ENCODE results near the gene MRPL30. TPM values are rescaled to one million over a fixed set of nuclear protein-coding genes. Genes with fewer than 3 reads are reported as not detected.

The MRPL30 gene
- polyA plus RNA-seq, 1 of the 3 experiments (the other 2 are of a cell fraction): 14.9 TPM

DNA sequence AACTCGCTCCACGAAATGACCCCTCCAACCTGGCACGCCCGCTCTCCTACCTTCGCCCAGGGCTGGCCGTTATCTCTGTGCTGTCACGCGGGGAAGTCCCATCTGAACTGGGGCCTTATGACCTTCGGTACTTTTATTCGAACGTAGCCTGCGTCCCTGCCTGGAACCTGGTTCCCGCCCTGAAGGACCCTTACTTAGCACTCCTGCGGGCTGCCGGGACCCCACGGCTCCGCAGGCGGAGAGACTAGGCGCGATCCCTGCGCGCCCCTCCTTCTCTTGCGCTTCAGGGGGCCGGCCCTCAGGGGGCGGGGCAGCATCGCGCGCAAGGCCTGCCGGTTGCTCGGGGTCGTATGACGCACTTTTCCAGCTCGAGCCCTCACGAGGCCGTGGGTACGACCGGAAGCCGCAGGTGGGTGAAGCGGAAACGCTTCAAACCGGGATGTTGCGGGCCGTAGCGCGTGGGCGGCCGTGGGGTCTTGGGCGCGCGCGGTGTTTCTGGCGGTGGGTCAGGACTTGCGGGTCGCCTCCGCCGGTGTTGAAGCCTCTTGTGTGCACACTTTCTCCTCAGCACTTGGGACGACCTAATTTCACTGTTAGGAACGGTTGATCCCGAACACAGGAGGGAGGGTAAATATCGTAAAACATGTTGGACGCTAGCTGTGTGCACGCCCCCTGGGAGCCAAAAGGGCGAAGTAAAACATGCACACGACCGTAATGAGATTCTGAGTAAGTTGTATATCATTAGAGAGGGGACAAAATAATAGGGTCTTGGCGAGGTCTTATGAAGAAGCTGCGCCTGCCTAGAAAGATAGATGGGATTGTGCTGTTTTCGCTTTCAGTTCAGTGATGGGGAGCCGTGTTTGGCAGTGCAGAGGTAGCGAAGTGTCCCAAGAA is 26.1 kb upstream of the MRPL30 start, which contains the start of the genes LIPT1 and TSGA10 (continued):
- TF ChIP-seq POLR2AphosphoS5 (IDR thresholded peaks at IDR 0.05; ENCODE audit: low read depth, low read length) (peak; percentile 93), RFX5 (IDR thresholded peaks at IDR 0.05; ENCODE audit: low read length) (no peak), EP300 (IDR thresholded peaks at IDR 0.05; ENCODE audit: borderline replicate concordance in 1 of 2, low read depth in 1 of 2, low read length in 1 of 2) (no peak; a peak in 1 of 4 replicates), YY1 (IDR thresholded peaks at IDR 0.05; ENCODE audit: low read depth) (0 out of 2 replicates have a peak, but pooled peaks have one; percentile 38), TAF1 (IDR thresholded peaks at IDR 0.05; ENCODE audit: borderline replicate concordance, low read depth, low read length) (peak; percentile 83), RAD21 (IDR thresholded peaks at IDR 0.05; ENCODE audit: low read length) (no peak), TCF12 (IDR thresholded peaks at IDR 0.05) (peak; percentile 32; the same call in 1 of the 2 replicates), MEF2A (IDR thresholded peaks at IDR 0.05; ENCODE audit: borderline replicate concordance, low read depth) (no peak)

DNA sequence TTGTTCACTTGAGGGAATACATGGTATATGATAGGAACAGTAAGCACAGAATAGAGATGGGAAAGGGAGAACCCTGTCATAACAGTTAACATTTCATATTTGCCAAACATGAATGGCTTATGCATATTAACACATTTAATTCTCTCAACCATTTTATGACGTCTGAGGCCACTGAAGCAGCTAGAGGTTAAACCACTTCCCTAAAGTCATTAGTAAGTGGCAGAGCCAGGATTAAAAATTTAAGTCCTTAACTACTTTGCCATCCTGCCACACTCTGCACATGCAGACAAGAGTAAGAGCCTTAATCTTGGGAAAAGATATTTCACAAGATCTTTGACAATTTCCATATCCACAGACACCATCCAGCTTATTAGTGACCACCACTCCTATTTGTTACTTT is 24.1 kb upstream of the MRPL30 start:
- Histone ChIP-seq H3F3A (replicated peaks; ENCODE audit: insufficient read depth) (no peaks in the 10 kb centered on the region), H2AFZ (ENCODE audit: low read depth) (no peak overlapping the region), H3K4me1 (ENCODE audit: control insufficient read depth in 1 of 2, insufficient read depth in 2 of 2, low read depth in 1 of 2, low read length in 1 of 2) (peaks cover 0 to 8% of the 10 kb centered on the region in 2 experiments; a peak in 2 of 4 replicates), H3K4me2 (no peak overlapping the region), H3K27me3 (ENCODE audit: insufficient read depth) (no peaks in the 10 kb centered on the region), H3K9me2 (no peaks in the 10 kb centered on the region), H3K4me3 (ENCODE audit: low read depth in 2 of 2, low read length in 1 of 2) (no peak overlapping the region), H3K9ac (no peak overlapping the region), H3K36me3 (replicated peaks in 1 of 2; ENCODE audit: control insufficient read depth in 1 of 2, insufficient read depth in 2 of 2, low read length in 1 of 2) (peaks cover 6 to 21% of the 10 kb centered on the region in 2 experiments), H3K27ac (ENCODE audit: low read depth in 2 of 2, low read length in 1 of 2) (no peak overlapping the region), H4K20me1 (ENCODE audit: insufficient read depth) (no peaks in the 10 kb centered on the region), H3K79me2 (ENCODE audit: insufficient read depth) (no peaks in the 10 kb centered on the region), H3K9me3 (no peaks in the 10 kb centered on the region)
- POLR2A ChIA-PET: no interaction called here
- 100% methylated on average over 1 of the region's 1 CpG for WGBS (ENCODE audit: low lambda C conversion rate)
- CTCF ChIA-PET: interaction anchor here (0.7 to 1.7 kb wide), 2 partner anchors 23 to 180 kb away, joined by 3 read pairs; partner anchors contain the start of gene EIF5B
- no peak for DNase-seq
- TF ChIP-seq SMC3 (IDR thresholded peaks at IDR 0.05; ENCODE audit: low read depth, low read length): no peak
- TF ChIP-seq JUND (IDR thresholded peaks at IDR 0.05): no peak
- TF ChIP-seq RCOR1 (IDR thresholded peaks at IDR 0.05; ENCODE audit: low read length): no peak
- TF ChIP-seq, protein P1, sequence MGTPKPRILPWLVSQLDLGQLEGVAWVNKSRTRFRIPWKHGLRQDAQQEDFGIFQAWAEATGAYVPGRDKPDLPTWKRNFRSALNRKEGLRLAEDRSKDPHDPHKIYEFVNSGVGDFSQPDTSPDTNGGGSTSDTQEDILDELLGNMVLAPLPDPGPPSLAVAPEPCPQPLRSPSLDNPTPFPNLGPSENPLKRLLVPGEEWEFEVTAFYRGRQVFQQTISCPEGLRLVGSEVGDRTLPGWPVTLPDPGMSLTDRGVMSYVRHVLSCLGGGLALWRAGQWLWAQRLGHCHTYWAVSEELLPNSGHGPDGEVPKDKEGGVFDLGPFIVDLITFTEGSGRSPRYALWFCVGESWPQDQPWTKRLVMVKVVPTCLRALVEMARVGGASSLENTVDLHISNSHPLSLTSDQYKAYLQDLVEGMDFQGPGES (IDR thresholded peaks at IDR 0.05; ENCODE audit: low read depth, low read length): no peak
- no peak for TF ChIP-seq POLR2AphosphoS5 (IDR thresholded peaks at IDR 0.05; ENCODE audit: low read depth, low read length)
- no peak for TF ChIP-seq ELF1 (IDR thresholded peaks at IDR 0.05)
- TF ChIP-seq, protein P2, sequence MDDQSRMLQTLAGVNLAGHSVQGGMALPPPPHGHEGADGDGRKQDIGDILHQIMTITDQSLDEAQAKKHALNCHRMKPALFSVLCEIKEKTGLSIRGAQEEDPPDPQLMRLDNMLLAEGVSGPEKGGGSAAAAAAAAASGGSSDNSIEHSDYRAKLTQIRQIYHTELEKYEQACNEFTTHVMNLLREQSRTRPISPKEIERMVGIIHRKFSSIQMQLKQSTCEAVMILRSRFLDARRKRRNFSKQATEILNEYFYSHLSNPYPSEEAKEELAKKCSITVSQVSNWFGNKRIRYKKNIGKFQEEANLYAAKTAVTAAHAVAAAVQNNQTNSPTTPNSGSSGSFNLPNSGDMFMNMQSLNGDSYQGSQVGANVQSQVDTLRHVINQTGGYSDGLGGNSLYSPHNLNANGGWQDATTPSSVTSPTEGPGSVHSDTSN (IDR thresholded peaks at IDR 0.05): no peak
- TF ChIP-seq NFIC (IDR thresholded peaks at IDR 0.05; ENCODE audit: borderline replicate concordance): no peak
- TF ChIP-seq TAF1 (IDR thresholded peaks at IDR 0.05; ENCODE audit: borderline replicate concordance, low read depth, low read length): no peak
- no peak for TF ChIP-seq RFX5 (IDR thresholded peaks at IDR 0.05; ENCODE audit: low read length)
- TF ChIP-seq, protein P3, sequence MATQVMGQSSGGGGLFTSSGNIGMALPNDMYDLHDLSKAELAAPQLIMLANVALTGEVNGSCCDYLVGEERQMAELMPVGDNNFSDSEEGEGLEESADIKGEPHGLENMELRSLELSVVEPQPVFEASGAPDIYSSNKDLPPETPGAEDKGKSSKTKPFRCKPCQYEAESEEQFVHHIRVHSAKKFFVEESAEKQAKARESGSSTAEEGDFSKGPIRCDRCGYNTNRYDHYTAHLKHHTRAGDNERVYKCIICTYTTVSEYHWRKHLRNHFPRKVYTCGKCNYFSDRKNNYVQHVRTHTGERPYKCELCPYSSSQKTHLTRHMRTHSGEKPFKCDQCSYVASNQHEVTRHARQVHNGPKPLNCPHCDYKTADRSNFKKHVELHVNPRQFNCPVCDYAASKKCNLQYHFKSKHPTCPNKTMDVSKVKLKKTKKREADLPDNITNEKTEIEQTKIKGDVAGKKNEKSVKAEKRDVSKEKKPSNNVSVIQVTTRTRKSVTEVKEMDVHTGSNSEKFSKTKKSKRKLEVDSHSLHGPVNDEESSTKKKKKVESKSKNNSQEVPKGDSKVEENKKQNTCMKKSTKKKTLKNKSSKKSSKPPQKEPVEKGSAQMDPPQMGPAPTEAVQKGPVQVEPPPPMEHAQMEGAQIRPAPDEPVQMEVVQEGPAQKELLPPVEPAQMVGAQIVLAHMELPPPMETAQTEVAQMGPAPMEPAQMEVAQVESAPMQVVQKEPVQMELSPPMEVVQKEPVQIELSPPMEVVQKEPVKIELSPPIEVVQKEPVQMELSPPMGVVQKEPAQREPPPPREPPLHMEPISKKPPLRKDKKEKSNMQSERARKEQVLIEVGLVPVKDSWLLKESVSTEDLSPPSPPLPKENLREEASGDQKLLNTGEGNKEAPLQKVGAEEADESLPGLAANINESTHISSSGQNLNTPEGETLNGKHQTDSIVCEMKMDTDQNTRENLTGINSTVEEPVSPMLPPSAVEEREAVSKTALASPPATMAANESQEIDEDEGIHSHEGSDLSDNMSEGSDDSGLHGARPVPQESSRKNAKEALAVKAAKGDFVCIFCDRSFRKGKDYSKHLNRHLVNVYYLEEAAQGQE (IDR thresholded peaks at IDR 0.05; ENCODE audit: low read depth, low read length): no peak
- no peak for TF ChIP-seq MXI1 (IDR thresholded peaks at IDR 0.05; ENCODE audit: low read depth, low read length)
- TF ChIP-seq, protein P4, sequence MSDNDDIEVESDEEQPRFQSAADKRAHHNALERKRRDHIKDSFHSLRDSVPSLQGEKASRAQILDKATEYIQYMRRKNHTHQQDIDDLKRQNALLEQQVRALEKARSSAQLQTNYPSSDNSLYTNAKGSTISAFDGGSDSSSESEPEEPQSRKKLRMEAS (IDR thresholded peaks at IDR 0.05; ENCODE audit: low read depth): no peak
- no peak for TF ChIP-seq FOXJ3 (CRISPR knock-in tag; IDR thresholded peaks at IDR 0.05)
- TF ChIP-seq, protein P5, sequence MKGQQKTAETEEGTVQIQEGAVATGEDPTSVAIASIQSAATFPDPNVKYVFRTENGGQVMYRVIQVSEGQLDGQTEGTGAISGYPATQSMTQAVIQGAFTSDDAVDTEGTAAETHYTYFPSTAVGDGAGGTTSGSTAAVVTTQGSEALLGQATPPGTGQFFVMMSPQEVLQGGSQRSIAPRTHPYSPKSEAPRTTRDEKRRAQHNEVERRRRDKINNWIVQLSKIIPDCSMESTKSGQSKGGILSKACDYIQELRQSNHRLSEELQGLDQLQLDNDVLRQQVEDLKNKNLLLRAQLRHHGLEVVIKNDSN (IDR thresholded peaks at IDR 0.05; ENCODE audit: borderline replicate concordance, low read depth): no peak
- TF ChIP-seq FOXM1 (IDR thresholded peaks at IDR 0.05; ENCODE audit: low read depth): no peak
- TF ChIP-seq, protein P6, sequence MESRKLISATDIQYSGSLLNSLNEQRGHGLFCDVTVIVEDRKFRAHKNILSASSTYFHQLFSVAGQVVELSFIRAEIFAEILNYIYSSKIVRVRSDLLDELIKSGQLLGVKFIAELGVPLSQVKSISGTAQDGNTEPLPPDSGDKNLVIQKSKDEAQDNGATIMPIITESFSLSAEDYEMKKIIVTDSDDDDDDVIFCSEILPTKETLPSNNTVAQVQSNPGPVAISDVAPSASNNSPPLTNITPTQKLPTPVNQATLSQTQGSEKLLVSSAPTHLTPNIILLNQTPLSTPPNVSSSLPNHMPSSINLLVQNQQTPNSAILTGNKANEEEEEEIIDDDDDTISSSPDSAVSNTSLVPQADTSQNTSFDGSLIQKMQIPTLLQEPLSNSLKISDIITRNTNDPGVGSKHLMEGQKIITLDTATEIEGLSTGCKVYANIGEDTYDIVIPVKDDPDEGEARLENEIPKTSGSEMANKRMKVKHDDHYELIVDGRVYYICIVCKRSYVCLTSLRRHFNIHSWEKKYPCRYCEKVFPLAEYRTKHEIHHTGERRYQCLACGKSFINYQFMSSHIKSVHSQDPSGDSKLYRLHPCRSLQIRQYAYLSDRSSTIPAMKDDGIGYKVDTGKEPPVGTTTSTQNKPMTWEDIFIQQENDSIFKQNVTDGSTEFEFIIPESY (IDR thresholded peaks at IDR 0.05; ENCODE audit: borderline replicate concordance, low read depth): no peak

All from SK-N-SH (cell line).